ENCODE measurements around the gene PLEKHN1. TPM values are rescaled to one million over a fixed set of nuclear protein-coding genes. Genes with fewer than 3 reads are reported as not detected.
A peak's percentile ranks its signal among the peaks of the same experiment; 100 is the strongest.

Gene PLEKHN1
- 6.3 TPM for total RNA-seq

- DNase-seq = no peak
These were observed at the start of gene PLEKHN1 for GRCh38 chr1:966135-966703. PLEKHN1 (plus strand) TSS chr1:966482; CDS start chr1:966532, 50 bp downstream.

- no peak for DNase-seq
These were observed 49.2 kb upstream of the PLEKHN1 start for GRCh38 chr1:917076-917459.

- no peak for DNase-seq
These were observed 48.7 kb upstream of the PLEKHN1 start for GRCh38 chr1:917466-918091.

GRCh38 chr1:918353-918752 lies 47.9 kb upstream of the PLEKHN1 start:
- DNase-seq = no peak

- DNase-seq = no peak
These were observed 47.4 kb upstream of the PLEKHN1 start for GRCh38 chr1:918843-919242.

- no peak for DNase-seq
These were observed 46.9 kb upstream of the PLEKHN1 start for GRCh38 chr1:919271-919872.

- DNase-seq = no peak
These were observed 46.3 kb upstream of the PLEKHN1 start for GRCh38 chr1:920010-920409.

- DNase-seq = no peak
These were observed 45.8 kb upstream of the PLEKHN1 start for GRCh38 chr1:920521-920920.

- peak; percentile 89 for DNase-seq
These were observed 45.1 kb upstream of the PLEKHN1 start for GRCh38 chr1:921011-921837.

- peak; percentile 90 for DNase-seq
These were observed 42.9 kb upstream of the PLEKHN1 start, which contains the start of gene SAMD11 for GRCh38 chr1:923131-923990. SAMD11 (plus strand) TSS chr1:923923; CDS start chr1:924432, 509 bp downstream.

- DNase-seq = no peak
These were observed 42.2 kb upstream of the PLEKHN1 start for GRCh38 chr1:923991-924655.

GRCh38 chr1:924656-925560 lies 41.4 kb upstream of the PLEKHN1 start:
- no peak for DNase-seq

GRCh38 chr1:925561-926421 lies 40.5 kb upstream of the PLEKHN1 start:
- no peak for DNase-seq

GRCh38 chr1:927234-927633 lies 39.0 kb upstream of the PLEKHN1 start:
- no peak for DNase-seq

- DNase-seq = no peak
These were observed 38.5 kb upstream of the PLEKHN1 start for GRCh38 chr1:927748-928147.

- no peak for DNase-seq
These were observed 37.2 kb upstream of the PLEKHN1 start for GRCh38 chr1:928825-929661.

GRCh38 chr1:929712-930632 lies 36.3 kb upstream of the PLEKHN1 start:
- no peak for DNase-seq
